Measurements from ENCODE around the gene ZNF195.
"Not testable (repeated sequence)": the region's sequence is repeated elsewhere in the genome, so short reads cannot be mapped to it uniquely, and the experiment has no call there.

DNA sequence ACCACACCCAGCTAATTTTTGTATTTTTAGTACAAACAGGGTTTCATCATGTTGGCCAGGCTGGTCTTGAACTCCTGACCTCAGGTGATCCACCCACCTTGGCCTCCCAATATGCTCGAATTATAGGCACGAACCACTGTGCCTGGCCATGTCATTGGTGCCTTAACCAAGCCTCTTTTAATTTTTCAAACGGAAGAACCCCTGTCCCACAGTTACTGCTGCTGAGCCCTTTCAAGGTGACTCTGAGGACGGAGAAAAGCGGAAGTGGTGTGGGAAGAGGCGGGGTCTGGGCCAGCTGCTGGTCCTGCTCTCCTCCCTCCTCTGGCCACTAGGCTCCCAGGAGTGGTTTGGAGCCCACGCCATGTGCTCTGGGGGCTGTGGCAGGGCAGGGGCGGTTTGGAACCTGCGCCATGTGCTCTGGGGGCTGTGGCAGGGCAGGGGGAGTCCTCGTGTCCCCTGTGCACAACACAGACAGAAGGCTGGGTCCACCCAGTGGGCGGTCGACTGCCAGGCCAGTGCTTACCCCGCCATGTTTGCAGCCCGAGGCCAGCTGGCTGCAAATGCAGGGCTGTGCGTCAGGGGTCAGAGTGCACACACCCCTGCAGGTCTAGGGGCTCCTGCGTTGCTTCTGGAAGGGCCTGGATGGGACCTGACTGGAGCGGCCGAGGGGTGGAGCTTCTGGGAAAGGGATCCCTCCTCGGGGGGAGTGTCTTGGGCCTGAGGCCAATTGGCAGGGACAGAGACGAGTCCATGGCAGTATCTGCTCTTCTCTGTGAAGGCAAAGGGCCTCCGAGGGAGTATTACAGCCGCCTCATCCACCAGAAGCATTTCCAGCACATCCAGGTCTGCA, 25.4 kb upstream of the ZNF195 start:
- not testable (repeated sequence) for TF ChIP-seq SUZ12 (IDR thresholded peaks at IDR 0.05); FOXA1 (IDR thresholded peaks at IDR 0.05); ARNT (IDR thresholded peaks at IDR 0.05); TARDBP (IDR thresholded peaks at IDR 0.05); FOXK2 (IDR thresholded peaks at IDR 0.05); SP1 (IDR thresholded peaks at IDR 0.05); FOXM1 (IDR thresholded peaks at IDR 0.05; ENCODE audit: borderline replicate concordance); ELF4 (IDR thresholded peaks at IDR 0.05); BHLHE40 (IDR thresholded peaks at IDR 0.05; ENCODE audit: borderline replicate concordance); HDGF (IDR thresholded peaks at IDR 0.05; ENCODE audit: borderline replicate concordance)
- TF ChIP-seq, protein P1, sequence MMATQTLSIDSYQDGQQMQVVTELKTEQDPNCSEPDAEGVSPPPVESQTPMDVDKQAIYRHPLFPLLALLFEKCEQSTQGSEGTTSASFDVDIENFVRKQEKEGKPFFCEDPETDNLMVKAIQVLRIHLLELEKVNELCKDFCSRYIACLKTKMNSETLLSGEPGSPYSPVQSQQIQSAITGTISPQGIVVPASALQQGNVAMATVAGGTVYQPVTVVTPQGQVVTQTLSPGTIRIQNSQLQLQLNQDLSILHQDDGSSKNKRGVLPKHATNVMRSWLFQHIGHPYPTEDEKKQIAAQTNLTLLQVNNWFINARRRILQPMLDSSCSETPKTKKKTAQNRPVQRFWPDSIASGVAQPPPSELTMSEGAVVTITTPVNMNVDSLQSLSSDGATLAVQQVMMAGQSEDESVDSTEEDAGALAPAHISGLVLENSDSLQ (IDR thresholded peaks at IDR 0.05): not testable (repeated sequence)
